Measurements from ENCODE around the gene RORC.

Gene RORC

DNA sequence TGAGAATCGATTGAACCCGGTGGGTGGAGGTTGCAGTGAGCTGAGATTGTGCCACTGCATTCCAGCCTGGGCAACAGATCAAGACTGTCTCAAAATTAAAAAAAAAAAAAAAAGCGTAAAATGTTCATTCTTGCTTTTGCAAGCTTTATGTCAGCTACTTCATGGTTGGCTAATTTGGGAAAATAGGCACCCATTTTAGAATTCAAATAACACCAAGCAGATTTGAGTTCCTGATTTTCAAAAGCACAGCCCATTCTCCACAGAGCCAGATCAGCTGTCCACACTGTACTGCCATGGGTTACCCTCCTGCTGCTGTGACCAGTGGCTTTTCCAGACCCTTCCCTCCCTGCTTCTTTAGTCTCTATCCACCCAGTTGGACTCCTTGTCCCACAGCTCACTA is 17.5 kb upstream of the RORC start:
- no peak for DNase-seq (ENCODE audit: low read depth in 4 of 4, low spot score in 1 of 4)

DNA sequence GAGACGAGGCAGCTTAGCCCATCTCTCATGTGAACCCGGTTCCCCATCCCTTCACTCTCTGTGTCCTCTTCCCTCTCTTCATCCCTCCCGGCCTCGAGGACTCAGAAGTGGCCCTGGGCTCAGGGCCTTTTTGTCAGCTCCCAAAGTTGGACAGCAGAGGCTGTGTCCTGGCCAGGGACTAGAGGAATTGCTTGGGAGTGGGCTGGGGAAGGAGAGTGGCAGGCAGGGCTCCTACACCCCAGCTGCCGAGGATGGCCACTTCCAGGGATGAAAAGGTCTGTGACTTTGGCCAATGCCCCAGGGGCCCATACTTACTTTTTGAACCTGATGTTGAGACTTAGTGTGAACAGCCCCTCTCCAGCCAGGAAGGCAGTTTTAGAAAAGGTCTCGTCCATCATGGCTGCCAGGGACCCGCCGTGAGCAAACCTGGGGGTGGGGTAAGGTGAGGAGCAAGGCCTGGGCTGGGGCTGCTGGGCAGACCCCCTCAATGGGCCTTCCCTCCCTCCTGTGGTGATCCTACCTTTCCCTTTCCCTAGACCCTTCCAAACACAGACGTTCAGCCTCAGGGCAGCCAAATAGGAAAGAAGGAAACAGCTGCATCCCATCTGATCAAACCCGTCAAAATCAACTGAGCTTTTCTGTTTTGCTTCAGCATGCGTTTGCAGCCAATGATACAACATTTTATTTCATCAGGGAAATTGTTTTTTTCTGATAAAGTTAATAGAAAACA is 16.4 kb upstream of the RORC start:
- no peak for DNase-seq (ENCODE audit: low read depth in 4 of 4, low spot score in 1 of 4)

DNA sequence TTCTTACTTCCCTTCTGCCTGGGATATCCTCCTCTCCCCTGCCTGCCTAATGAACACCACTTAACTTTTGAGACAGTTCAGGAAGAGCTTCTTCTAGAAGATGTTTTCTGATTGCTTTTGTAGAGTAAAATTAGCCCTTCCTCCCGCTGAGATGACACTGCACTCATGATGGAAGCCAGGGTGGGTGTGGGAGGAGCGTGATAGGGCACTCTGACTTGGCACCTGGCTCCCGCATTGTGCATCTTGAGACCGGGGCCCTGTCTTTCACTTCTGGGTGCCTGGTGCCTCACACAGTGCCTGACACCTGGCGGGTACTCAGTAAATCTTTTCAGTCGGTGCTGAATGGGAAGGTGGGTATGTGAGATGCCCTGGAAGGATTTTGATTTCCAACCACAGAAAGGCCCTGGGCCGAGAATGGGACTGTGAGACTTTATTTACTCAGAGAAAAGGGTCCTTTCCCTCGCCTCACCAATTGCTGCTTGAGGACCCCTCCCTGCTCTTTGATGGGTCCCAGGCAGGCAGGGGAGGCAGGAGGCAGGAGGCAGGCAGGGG is 15.2 kb upstream of the RORC start:
- no peak for DNase-seq (ENCODE audit: low read depth in 4 of 4, low spot score in 1 of 4)

DNA sequence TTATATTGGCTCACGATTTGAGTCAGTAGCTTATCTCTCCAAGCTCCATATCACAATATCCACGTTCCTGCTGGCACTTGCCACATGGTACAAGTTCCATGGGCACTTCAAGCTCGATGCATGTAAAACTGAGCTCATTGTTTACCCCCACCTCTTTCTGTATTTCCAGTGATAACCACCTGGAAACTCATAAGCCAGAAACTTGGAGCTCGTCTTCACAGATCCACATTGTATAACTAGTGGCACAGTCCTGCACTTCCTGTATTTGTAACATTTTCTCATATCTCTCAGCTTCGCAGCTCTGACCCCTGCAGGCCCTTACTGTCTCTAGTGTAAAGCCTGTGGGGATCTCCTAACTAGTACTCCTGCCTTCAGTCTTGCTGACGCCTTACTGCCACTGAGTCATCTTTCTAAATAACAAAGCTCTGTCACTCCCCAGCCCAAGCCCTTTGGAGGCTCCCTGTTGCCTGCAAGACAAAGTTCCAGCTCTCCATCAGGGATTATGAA is 14.5 kb upstream of the RORC start:
- no peak for DNase-seq (ENCODE audit: low read depth in 4 of 4, low spot score in 1 of 4)

DNA sequence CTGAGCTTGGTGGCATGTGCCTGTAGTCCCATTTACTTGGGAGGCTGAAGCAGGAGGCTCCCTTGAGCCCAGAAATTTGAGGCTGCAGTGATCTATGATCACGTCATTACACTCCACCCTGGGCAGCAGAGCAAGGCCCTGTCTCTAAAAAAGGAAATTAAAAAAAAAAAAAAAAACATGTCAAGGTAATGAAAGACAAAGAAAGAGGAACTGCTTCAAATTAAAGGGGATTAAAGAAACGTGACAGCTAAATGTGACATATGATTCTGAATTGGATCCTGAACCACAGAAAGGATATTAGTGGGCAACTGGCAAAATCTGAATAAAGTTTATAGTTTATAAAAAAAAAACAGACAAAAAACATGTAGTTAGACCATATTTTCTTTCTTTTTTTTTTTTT is 11.8 kb upstream of the RORC start:
- DNase-seq (ENCODE audit: low read depth in 4 of 4, low spot score in 1 of 4): no peak

DNA sequence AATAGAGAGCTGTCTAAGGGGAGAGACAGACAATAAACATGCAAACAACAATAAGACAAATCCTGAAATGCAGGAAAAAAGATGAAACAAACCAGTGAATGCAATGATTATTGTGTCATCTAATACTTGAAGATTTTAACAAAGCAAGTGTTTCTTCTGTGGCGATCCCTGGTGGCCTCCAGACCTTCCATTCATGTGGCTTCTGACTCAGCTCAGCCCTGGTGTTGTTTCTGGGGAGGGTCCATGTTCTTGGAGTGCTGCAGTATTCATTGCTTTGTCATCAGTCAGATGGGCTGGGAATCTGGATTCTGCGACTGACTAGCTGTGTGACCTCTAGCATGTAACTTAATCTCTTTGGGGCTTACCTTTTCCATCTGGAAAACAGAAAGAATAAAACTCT is 9.5 kb upstream of the RORC start:
- no peak for DNase-seq (ENCODE audit: low read depth in 4 of 4, low spot score in 1 of 4)

DNA sequence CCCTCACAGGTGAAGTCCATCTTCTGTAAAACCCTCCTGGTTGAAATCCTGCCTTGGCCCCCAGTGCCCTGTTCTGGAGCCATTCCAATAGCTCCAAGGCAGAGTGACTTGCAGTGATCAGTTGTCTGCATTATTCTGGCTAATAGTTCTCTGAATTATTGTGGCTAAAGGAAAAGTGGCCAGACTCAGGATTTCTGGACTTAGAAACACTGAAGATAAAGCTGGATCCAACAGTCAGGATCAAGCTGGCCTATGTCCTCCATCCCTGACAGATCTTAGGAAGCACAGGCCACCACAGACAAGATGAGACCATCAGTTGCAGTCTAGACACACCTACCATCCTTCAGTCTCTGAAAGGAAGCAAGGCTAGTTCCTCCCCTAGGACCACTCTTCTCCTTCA is 8.8 kb upstream of the RORC start:
- no peak for DNase-seq (ENCODE audit: low read depth in 4 of 4, low spot score in 1 of 4)

DNA sequence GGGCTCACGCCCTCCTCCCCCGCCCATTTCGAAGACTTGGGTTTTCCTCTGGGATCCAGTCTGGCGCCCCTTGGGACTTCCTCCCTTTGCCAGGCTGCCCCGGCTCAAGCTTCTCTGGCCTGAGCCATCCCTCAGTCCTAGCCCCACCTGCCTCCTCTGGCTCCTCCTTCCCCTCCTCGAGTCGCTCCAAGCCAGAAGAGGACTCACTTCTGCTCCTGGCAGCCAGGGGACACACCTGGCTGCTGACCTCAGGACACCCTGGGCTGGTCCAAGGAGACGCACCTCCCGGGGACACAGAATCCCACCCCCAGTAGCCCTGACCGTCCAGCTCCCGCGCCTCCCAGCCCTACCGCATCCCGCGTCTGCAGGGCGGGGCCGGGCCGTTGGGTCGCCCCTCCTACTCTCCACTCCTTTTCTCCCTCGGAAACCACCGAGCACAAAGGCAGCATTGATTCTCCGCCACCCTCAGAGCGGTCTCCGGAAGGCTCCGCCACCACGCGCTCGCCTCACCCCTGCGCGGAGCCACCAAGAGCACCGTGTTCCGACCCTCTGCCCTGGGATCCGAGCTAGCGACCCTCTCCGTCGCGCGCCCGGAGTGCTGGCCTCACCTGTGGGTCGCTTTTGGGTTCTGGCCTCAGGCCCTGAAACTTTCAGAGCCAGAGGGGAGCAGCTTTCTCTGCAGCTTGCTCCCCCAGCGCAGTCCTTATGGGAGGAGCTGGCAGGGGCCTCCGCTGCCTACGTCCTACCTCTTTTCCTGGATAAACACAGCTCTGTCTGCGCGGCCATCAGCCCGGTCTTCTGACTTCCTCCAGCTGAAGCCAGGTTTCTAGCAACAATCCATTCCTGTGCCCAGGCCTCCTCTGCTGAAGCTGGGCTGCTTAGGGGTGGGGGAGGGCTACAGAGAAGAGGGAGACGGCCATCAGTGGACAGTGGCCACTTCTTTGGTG is 8.1 kb upstream of the RORC start, which contains the start of gene C2CD4D:
Gene C2CD4D, minus strand, starts transcription at position 364 of the 947 bp plus-strand sequence. CDS start 831 bp downstream, outside the sequence.
- peak in 2 of 4 experiments; percentile 52 to 57 for DNase-seq (ENCODE audit: low read depth in 4 of 4, low spot score in 1 of 4)

DNA sequence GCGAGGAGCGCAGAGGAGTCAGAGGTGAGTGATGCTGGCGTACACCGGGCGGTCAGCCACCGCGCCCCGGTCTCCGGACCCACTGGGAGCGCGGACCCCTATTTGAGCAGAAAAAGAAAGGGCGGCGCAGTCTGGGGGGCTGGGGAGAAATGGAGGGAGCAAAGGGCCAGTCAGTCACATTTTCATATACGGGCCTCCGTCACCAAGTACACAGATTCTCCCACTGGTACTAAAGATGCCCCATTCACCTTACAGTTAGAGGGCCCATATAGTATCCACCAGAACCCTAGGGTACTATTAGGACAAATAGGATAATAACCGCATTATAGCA is 7.4 kb upstream of the RORC start:
- no peak for DNase-seq (ENCODE audit: low read depth in 4 of 4, low spot score in 1 of 4)

DNA sequence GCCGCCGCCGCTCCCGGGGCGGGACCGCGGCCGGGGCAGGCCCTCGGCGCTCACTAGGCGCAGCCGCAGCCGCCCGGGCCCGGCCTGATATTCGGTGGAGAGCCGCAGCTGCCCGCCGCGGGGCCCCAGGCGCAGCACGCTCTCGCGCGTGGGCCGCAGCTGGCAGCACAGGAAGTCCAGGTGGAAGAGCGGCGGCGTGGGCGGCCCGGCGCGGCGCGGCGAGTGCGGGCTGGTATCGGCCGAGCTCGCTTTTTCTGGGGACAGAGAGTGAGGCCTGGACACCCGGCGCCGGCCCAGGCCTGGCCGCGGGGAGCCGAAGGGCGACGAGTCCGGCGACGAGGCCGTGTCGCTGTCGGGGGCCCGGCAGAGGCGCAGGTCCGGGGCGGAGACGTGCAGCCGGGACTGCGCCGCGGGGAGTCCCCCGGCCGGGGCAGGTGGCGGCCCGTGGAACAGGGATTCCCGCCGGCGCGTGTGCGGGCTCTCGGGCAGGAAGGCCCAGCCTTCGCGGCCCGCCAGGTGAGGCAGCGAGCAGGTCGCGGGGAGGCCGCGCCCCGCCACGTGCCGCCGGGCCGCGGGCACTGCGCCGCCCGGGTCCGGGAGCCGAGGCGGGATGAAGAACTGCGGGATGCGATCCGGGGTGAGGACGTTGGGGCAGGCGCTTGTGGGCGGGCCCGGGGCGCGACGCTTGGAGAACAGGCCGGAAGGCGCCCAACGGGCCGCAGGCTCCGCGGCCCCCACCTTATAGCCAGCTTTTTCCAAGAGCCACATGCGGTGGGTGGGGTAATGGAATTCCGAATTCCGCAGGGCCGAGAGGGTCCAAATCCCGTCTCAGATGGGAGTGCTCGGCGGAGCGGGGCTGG is 6.8 kb upstream of the RORC start:
- DNase-seq (ENCODE audit: low read depth in 4 of 4, low spot score in 1 of 4): no peak

DNA sequence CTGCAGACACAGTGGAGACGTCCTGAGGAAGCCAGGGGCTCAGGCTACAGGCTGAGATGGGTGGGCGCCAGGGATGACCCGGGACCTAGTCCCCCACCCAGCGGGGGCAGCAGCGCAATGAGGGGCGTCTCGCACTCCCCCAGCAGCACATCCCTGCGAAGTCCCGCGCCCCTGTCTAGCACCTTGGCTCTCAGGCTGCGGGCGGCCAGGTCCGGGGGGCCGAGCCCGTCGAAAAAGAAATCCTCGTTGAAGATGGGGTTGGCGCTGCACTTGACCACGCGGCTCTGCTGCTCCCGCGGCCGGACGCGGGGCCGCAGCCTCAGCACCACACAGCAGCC is 6.3 kb upstream of the RORC start:
- no peak for DNase-seq (ENCODE audit: low read depth in 4 of 4, low spot score in 1 of 4)

DNA sequence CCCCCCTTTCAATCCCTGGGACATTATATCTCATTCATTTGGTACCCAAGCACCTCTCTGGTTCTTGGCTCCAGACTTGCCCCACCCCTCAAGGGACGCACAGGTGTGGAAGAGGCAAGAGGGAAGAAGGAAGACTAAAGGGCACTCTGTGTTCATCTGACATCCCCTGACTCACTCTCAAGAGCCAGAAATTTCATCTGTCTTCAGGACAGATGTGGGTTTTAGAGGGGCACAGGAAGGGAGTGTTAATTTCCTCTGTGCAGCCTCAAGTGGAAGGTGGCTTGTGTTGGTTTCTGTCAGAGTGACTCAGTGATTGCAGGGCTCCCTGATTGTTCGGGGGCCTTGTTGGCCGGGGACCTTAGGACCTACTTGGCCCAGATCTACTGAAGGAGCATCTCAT is 5.6 kb upstream of the RORC start:
- no peak for DNase-seq (ENCODE audit: low read depth in 4 of 4, low spot score in 1 of 4)

DNA sequence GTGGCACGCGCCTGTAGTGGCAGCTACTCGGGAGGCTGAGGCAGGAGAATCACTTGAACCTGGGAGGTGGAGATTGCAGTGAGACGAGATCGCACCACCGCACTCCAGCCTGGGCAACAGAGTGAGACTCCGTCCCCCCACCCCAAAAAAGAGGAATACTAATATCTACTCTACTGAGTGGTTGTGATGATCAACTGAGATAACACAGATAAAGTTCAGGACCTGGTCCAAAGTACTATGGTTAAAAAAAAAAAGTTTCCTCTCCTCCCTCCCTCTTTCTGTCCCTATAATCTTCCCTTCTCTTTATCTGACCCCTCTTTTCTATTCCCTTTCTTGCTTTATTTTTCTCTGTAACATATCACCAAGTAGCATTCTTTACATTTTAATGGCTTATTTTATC is 4.0 kb upstream of the RORC start:
- no peak for DNase-seq (ENCODE audit: low read depth in 4 of 4, low spot score in 1 of 4)

DNA sequence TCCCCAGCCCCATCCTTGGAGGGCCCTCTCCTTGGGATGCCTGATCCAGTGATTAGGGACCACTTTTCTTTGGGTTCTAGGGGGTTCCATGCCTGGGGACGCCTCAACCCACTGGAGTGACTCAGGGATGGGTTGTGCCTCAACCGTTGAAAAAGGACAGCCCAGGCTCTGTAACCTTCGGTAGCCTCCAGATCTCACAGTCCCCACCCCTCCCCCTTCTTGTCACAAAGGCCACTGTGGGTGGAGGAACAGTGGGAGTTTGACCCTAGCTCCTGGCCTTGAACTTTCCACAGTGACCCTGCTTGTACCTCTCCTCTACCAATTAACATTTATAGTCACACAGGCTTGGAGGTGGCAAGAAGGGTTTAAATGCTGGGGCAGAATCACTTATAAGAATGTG is 2.6 kb upstream of the RORC start:
- DNase-seq (ENCODE audit: low read depth in 4 of 4, low spot score in 1 of 4): no peak

DNA sequence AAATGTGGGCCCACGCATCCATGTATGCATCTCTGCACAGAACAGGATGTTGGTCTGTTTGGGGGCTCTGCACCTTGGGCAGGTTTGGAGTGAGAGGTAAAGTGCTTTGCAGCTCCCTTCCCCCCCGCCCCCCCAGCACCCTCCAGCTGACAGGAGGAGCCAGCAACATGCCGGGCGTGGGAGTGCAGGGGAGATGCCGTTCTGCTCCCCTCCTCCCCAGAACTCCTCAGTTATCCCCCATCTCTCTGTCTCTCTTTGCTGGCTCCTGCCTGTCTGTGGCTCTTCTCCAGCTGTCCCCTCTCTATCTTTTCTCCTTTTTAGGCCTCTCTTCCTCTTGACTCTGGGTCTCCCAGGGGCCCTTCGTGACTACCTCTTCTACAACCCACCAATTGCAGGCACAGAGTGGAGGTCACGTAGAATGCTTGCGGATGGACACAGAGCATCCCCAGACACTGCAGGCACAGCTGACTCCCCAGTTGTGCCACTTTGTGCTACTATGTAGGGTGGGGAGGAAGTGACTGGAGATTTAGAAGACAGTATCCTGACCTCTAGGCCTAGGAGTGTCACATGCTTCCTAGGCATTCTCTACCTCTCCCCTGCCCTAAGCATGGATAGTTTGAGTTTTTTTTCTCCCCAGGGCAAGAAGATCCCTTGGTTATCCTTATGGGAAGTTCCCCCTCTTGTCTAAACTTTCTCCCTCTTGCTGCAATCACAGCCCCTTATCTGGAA is 1.7 kb upstream of the RORC start:
- no peak for DNase-seq (ENCODE audit: low read depth in 4 of 4, low spot score in 1 of 4)

DNA sequence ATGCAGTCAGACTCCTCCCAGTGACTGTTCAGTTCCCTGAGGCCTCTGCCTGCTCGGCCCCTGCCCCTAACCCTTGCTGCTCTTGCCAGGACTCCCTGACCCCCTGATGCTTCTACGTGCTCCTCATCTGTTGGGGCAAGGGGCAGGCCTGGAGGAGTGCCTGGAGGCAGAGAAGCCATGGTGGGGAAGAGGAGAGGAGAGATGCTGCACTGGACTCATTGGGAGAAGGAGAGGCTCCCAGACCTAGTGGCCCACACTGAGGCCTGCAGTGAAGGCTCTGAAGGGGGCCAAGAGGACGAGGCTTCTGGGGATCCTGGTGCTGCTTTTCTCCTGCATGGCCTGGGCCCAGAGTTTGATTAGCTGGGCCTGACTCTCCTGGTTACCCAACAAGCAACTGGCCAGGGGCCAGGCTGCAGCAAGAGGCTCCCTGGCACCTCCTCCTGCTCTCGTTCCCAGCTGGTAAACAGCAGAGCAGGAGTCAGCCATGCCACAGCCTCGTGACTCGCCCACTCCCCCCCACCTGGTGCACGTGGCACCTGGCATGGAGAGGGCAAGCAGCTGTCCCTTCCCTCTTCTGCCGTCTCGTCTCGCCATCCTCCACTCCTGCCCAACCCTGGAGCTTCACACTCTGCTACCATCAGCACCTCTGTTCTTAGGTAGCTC is 847 bp upstream of the RORC start:
- DNase-seq (ENCODE audit: low read depth in 4 of 4, low spot score in 1 of 4): no peak

DNA sequence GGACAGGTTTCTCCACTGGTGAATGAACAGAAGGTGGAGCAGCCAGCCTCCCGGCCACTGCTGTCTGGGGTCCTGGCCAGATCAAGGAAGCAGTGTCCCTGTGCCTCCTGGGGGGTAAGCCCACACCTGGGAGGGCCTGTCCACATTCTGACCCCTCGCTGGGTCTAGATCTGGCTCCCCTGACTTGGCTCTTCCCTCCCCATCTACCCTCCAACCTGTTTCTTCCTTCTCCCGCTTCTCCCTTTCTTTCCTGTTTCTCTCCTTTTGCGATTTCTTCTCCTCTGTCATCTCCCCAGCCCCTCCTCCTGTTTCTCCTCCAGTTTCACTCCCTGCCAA is 378 bp downstream of the RORC start:
- no peak for DNase-seq (ENCODE audit: low read depth in 4 of 4, low spot score in 1 of 4)

DNA sequence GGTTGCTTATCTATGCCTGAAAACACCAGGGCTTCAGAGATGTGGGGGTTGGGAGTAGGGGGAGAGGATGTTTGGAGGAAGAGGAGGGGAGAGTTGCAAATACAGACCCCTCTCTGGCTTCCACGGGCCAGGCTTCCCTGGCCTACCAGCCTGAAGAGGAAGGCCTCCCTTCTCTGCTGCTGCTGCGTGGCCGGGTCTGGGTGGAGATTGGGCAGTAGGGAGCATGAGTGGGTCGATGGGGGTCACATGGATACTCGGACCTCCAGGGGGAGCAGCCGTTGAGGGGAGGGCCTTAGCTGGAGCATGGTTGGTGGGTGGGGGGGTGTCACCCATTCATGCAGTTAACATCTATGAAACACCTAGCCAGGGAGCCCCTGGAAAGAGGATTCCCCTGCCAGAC is 1.5 kb downstream of the RORC start:
- no peak for DNase-seq (ENCODE audit: low read depth in 4 of 4, low spot score in 1 of 4)

DNA sequence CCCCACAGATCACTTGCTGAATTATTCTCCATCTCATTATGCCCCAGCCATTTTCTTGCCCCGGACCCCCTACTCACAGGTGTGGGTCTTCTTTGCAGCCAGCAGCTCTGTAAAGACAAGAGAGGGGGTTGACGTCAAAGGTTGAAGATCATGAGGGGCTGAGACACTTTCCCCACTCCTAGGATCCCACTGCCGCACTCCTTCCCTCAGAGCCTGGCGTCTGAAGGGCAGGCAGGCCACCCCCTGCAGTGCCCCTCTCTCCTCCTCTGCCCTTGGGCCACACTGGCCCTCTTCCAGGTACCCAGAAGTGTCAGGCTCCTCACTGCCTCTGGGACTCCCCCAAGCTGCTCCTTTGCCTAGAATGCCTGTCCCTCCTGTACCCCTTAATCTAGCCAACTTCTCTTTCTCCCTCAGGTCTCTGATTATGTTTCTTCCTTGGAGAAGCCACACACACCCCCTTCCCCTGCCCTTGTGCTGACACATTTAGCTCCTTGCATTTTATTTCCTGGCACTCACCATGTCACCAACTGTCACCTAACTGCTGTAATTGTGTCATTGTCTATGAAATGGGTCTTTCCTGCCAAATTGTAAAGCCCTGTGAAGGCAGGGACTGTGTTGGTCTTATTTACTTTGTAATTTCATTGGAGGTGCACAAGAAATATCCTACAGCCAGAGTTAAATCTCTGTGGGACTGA is 2.1 kb downstream of the RORC start:
- no peak for DNase-seq (ENCODE audit: low read depth in 4 of 4, low spot score in 1 of 4)

DNA sequence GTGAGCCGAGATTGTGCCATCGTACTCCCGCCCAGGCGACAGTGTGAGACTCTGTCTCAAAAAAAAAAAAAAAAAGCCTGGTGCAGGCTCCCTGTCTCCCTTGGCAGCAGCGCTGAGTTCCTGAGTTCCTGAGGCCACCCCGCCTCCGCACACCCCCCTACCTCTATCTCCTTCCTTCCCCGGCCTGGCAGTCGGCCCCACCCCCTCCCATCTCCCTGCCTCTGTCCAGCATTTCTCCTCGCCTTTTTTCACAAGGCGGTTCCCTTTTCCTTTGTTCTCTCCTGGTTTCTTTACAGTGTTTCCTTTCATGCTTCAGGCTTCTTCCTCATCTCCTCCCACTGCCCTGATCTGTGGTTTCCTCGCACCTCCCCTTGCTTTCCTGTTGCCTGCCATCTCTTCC is 2.7 kb downstream of the RORC start:
- no peak for DNase-seq (ENCODE audit: low read depth in 4 of 4, low spot score in 1 of 4)
